Colonic mucosa (tissue), 4 donors: ENCODE measurements around the gene FOLR1. TPM values are rescaled to one million over a fixed set of nuclear protein-coding genes. Genes with fewer than 3 reads are reported as not detected.
"Not testable (repeated sequence)": the region's sequence is repeated elsewhere in the genome, so short reads cannot be mapped to it uniquely, and the experiment has no call there.

Source experiments
- DNase-seq: peaks from one replicate; pipeline ENCODE4 v3.0.0-alpha.2; 2020
- H3K27ac ChIP-seq: fragments of 200-600 bp; one replicate; pipeline ENCODE4 v1.8.0; 2021
- H3K27me3 ChIP-seq: fragments of 200-600 bp; one replicate; pipeline ENCODE4 v1.8.0; 2021
- H3K36me3 ChIP-seq: fragments of 200-600 bp; one replicate; pipeline ENCODE4 v1.8.0; 2021
- H3K4me1 ChIP-seq: fragments of 200-600 bp; one replicate; pipeline ENCODE4 v1.8.0; 2021; ENCODE audit warnings: mild to moderate bottlenecking
- H3K4me3 ChIP-seq: fragments of 200-600 bp; one replicate; pipeline ENCODE4 v1.8.0; 2021
- H3K9ac ChIP-seq, 2 donors: one replicate each; pipeline ENCODE4 v1.7.0; 2013; ENCODE audit warnings: control low read depth in 2 of 2, low read depth in 2 of 2, low read length in 2 of 2
- H3K9me3 ChIP-seq: fragments of 200-600 bp; one replicate; pipeline ENCODE4 v1.8.0; 2021
- CTCF ChIP-seq: fragments of 200-600 bp; IDR thresholded peaks from one replicate; pipeline ENCODE4 v1.8.0; 2022; ENCODE audit warnings: antibody characterized with exemption, mild to moderate bottlenecking
- intact Hi-C: fragments of 100-400 bp; cut with DNase I; formaldehyde crosslinking; loops from one replicate; pipeline ENCODE4 v1.14.1; 2022
- total RNA-seq, 2 donors: library from RNA; stranded (reverse); fragmentation: NEBNext Ultra II Directional in 1 of 2; extraction: Animal tissue kit (Norgen Biotek cat#: 25700) in 1 of 2; gene quantifications; one replicate each; pipeline ENCODE4 v1.2.1, GENCODE V29; 2021
- donor health status: healthy.
- donor health status: DM: no; HTN: no; CAD: no.
- donor health status: DM: no; HTN: no; CAD: no.

The FOLR1 gene
- total RNA-seq, 2 donors from 2014 or later: 0.59 TPM; not detected in 1

GRCh38 chr11:72203163-72203562, 11.2 kb downstream of the FOLR1 start:
- no peaks in the 10 kb centered on the region for H3K4me1 ChIP-seq
- no peaks in the 10 kb centered on the region for H3K27me3 ChIP-seq
- intact Hi-C loops: no loop called here
- H3K27ac ChIP-seq: no peak overlapping the region
- no peak for TF ChIP-seq CTCF
- no peak overlapping the region for H3K9ac ChIP-seq
- no peak for DNase-seq
- no peak overlapping the region for H3K4me3 ChIP-seq
- H3K9me3 ChIP-seq: no peaks in the 10 kb centered on the region
- H3K36me3 ChIP-seq: no peaks in the 10 kb centered on the region

- no peak for TF ChIP-seq CTCF
- intact Hi-C loops: no loop called here
- no peak overlapping the region for H3K27ac ChIP-seq
- H3K9ac ChIP-seq: no peak overlapping the region
- H3K4me3 ChIP-seq: no peak overlapping the region
- no peaks in the 10 kb centered on the region for H3K9me3 ChIP-seq
- H3K4me1 ChIP-seq: no peaks in the 10 kb centered on the region
- no peak for DNase-seq
- no peaks in the 10 kb centered on the region for H3K36me3 ChIP-seq
- H3K27me3 ChIP-seq: no peaks in the 10 kb centered on the region
Measured at GRCh38 chr11:72204886-72205285, 12.9 kb downstream of the FOLR1 start.

GRCh38 chr11:72206794-72207193, 14.9 kb downstream of the FOLR1 start:
- H3K4me3 ChIP-seq, H3K9me3 ChIP-seq, H3K9ac ChIP-seq, H3K36me3 ChIP-seq, H3K27me3 ChIP-seq, intact Hi-C loops, DNase-seq, H3K27ac ChIP-seq, H3K4me1 ChIP-seq: not testable (repeated sequence)

GRCh38 chr11:72208281-72208680, 16.3 kb downstream of the FOLR1 start:
- no peaks in the 10 kb centered on the region for H3K9me3 ChIP-seq
- H3K36me3 ChIP-seq: no peaks in the 10 kb centered on the region
- no peak overlapping the region for H3K4me3 ChIP-seq
- no peak for TF ChIP-seq CTCF
- no peak overlapping the region for H3K9ac ChIP-seq
- H3K27ac ChIP-seq: no peak overlapping the region
- intact Hi-C loops: no loop called here
- H3K27me3 ChIP-seq: no peaks in the 10 kb centered on the region
- no peak for DNase-seq
- H3K4me1 ChIP-seq: no peaks in the 10 kb centered on the region

GRCh38 chr11:72209101-72209500, 17.2 kb downstream of the FOLR1 start:
- Histone ChIP-seq H3K27me3 (no peaks in the 10 kb centered on the region), H3K27ac (no peak overlapping the region), H3K9me3 (no peaks in the 10 kb centered on the region), H3K4me1 (no peaks in the 10 kb centered on the region), H3K36me3 (no peaks in the 10 kb centered on the region), H3K4me3 (no peak overlapping the region), H3K9ac (no peak overlapping the region)
- no peak for TF ChIP-seq CTCF
- DNase-seq: no peak
- intact Hi-C loops: no loop called here

GRCh38 chr11:72216638-72217037, 24.7 kb downstream of the FOLR1 start, which contains the start of gene FOLR2:
TSS of gene FOLR2 (plus strand) at chr11:72216794. CDS start at chr11:72218585, 1,791 bp downstream.
- no peak for TF ChIP-seq CTCF
- H3K27ac ChIP-seq: no peak within 1 kb of the TSS
- no peaks in the 10 kb centered on the region for H3K36me3 ChIP-seq
- intact Hi-C loops: no loop called here
- H3K9ac ChIP-seq: no peak within 1 kb of the TSS
- DNase-seq: no peak
- no peaks in the 10 kb centered on the region for H3K4me1 ChIP-seq
- no peak within 1 kb of the TSS for H3K4me3 ChIP-seq
- no peaks in the 10 kb centered on the region for H3K27me3 ChIP-seq
- H3K9me3 ChIP-seq: no peaks in the 10 kb centered on the region
